IPS-18c (cell line): Measurements from ENCODE around the gene MSI2.

Source experiments
- H3K4me3 ChIP-seq: 2 replicates; pipeline ENCODE4 v1.7.0; 2013; ENCODE audit warnings: low read depth, mild to moderate bottlenecking, low read length, moderate library complexity; ENCODE audit not compliant: insufficient read depth
- H3K9me3 ChIP-seq: one replicate; pipeline ENCODE4 v1.6.1; 2013; ENCODE audit warnings: mild to moderate bottlenecking, low read length, moderate library complexity; ENCODE audit not compliant: control insufficient read depth, insufficient read depth

Gene MSI2

DNA sequence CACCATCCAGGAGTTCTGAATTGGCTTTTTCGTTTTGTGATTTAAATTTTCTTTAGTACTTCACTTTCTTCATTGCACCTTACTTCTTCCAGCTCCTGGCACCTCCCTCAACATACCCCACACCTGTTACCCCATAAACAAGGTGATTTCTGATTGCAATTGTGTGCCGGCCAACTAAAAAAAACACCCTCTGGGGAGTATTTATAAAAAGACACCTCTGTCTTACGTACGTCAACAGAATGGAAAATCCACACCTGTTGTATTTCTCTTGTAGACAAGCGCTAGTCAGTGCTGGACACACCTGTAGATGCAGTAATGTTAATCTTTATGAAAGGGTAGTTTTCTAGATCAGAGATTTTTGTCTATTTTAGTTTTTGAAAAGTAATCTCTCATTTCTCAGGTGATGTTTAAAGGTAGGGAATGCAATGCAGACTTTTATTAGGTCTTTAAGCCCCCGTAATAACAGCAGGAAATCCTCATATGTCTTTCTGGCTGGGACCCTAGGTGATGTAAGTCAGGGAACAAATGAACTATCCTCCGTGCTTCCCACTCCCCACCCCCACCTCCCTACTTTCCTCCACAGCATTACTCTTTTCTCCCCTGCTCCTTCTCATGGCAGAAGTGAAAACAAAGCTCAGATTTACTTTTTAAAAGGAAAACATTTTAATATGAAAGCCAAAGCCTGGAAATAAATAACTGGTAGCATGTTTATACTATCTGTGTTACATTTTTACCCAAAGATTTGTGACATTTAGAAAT lies 4.2 kb downstream of the MSI2 start:
- Histone ChIP-seq H3K9me3 (no peaks in the 10 kb centered on the region), H3K4me3 (peak overlapping the region; percentile 36; the same call in 1 of the 2 replicates)

DNA sequence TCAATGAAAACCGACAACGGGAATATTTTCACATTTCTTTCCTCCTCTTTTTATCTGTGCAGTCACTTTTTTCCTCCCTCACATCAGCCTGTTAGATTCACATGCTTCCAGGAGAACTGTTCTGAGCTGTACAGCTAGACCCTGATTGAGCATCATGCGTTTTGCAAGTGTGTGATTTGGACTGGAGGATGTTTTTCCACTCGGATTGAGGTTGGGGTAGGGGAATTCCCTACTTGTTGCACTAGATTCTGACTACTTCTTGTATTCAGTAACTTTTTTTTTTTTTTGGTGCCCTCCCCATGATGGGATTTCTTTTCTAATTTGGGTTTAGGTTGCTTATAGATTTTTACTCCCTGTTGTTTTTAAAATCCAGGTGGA lies 4.8 kb downstream of the MSI2 start:
- Histone ChIP-seq H3K4me3 (no peak overlapping the region), H3K9me3 (no peaks in the 10 kb centered on the region)

GRCh38 chr17:57262557-57262956 lies 6.2 kb downstream of the MSI2 start:
- H3K9me3 ChIP-seq, result no peaks in the 10 kb centered on the region
- no peak overlapping the region for H3K4me3 ChIP-seq

- H3K4me3 ChIP-seq, result no peak overlapping the region
- no peaks in the 10 kb centered on the region for H3K9me3 ChIP-seq
Observed at GRCh38 chr17:57264250-57264649, 7.9 kb downstream of the MSI2 start.

DNA sequence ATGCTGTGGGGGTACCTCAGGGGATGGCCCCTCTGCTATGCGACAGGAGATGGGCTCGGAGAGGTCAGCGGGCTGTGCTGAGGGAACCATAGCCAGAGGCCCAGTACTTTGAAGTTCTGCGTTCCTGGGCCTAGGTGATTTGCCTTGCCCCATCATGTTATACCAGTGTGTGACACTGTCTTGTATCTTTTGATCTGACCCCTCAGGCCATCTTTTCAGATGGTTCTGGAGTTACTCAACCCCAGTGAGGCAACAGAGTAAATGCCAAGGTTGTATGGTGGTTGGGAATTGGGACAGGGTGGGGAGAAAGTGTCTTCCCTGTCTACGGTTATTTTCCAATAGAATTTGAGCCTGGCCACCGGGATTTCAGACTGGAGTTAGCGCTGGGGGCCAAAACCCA lies 8.5 kb downstream of the MSI2 start:
- Histone ChIP-seq H3K4me3 (no peak overlapping the region), H3K9me3 (no peaks in the 10 kb centered on the region)

GRCh38 chr17:57266902-57267311 lies 10.6 kb downstream of the MSI2 start:
- Histone ChIP-seq H3K4me3 (no peak overlapping the region), H3K9me3 (no peaks in the 10 kb centered on the region)

DNA sequence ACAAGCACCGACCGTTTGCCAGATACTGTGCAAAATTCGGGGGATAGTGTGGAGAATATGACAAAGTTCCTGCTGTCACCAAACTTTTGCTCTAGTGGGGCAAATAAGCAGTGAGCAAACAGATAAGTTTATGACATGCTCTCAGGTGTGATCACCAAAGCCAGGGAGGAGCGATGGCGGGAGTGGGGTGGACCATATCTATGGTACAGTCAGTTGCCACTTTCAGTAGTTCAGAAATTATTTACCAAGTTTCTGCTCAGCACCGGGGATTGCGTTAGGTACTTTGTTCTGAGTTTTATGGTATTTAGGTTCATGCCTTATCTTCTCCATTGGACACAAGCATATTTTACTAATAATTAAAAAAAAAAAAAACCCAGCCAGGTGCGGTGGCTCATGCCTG lies 11.9 kb downstream of the MSI2 start:
- Histone ChIP-seq H3K9me3 (no peaks in the 10 kb centered on the region), H3K4me3 (no peak overlapping the region)

DNA sequence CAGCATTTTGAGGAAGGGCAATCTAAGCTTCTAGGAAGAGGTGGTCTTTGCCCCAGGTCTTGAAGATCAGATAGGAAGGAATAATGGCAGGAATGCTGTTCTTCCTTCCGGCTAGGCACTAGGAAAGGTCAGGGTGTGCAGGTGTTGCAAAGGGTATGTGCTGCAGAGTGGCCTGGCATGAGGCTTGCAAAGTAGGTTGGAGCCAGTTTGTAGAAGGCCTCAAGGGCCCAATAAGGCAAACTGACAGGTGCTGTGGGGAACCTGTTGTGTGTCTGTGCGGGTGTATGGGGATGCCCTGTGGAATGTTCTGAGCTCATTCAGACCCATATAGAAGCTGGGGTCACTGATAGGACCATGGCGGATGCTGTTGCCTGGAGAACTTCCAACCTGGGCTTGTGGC lies 12.7 kb downstream of the MSI2 start:
- Histone ChIP-seq H3K9me3 (no peaks in the 10 kb centered on the region), H3K4me3 (no peak overlapping the region)

DNA sequence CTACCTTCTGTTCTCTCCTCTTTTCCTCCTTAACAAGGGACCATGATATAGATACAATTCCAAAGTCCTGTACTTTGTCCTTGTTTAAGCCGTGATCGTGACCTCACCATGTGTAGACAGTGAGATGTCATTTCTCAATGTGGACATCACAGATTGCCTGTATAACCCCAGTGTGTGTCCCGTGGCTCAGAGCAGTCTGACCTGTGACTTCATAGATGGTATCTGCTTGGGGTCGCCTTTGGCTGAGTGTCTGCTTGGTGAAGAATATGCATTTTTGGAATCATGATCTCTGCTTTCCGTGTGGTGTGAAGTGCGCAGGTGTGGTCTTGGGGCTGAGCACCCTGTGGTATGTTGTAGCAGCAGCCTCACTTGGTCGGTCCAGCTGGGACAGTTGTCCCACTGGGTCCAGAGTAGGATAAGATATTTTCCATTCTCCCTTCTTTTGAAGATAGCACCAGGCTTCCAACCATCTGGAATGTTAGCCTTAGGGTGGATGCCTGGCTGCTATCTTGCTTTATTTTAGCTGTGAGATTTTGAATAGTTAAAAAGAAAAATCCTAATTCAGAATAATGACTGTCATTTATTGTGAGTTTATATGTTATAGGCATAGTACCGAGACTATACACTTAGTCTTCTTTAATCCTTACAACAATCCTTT lies 13.4 kb downstream of the MSI2 start:
- no peaks in the 10 kb centered on the region for H3K9me3 ChIP-seq
- no peak overlapping the region for H3K4me3 ChIP-seq

- no peaks in the 10 kb centered on the region for H3K9me3 ChIP-seq
- no peak overlapping the region for H3K4me3 ChIP-seq
Observed at GRCh38 chr17:57270801-57271245, 14.5 kb downstream of the MSI2 start.

DNA sequence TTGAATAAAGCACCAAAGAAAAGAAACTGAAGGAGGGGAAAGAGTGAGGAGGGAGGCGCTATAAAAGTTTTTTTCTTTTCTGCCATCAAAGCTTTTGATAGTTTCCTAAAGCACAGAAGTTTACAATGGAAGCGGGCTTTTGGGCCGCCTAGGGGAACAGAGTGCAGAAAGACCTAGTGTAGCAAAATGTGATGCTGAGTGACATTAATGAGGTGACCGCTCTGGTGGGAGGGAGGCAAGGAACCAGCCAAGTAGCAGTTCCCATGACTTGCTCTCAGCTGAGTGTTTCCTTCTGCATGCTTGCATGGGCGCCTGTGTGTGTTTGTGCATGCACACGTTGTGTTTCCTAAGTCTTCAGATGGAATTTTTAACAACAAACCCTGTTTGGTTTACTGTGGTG lies 15.5 kb downstream of the MSI2 start:
- no peaks in the 10 kb centered on the region for H3K9me3 ChIP-seq
- no peak overlapping the region for H3K4me3 ChIP-seq

- Histone ChIP-seq H3K4me3 (no peak overlapping the region), H3K9me3 (no peaks in the 10 kb centered on the region)
Observed at GRCh38 chr17:57273490-57273889, 17.2 kb downstream of the MSI2 start.

DNA sequence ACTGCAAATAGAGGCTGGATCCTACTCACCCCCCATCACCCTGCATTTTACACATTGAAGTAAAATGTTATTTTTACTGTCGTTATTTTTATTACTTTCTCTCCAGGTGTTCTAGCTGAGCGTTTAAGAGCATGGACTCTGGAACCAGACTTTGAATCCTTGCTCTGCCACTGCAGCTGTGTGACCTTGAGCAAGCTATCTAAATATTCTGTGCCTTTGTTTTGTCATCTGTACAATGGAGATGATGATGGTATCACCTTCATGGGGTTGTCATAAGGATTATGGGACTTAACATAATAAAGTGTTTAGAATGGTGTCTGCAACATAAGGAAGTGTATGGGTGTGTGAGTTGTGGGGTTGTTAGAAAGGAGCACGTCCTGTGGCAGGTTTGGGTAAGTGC lies 17.8 kb downstream of the MSI2 start:
- Histone ChIP-seq H3K9me3 (no peaks in the 10 kb centered on the region), H3K4me3 (no peak overlapping the region)

DNA sequence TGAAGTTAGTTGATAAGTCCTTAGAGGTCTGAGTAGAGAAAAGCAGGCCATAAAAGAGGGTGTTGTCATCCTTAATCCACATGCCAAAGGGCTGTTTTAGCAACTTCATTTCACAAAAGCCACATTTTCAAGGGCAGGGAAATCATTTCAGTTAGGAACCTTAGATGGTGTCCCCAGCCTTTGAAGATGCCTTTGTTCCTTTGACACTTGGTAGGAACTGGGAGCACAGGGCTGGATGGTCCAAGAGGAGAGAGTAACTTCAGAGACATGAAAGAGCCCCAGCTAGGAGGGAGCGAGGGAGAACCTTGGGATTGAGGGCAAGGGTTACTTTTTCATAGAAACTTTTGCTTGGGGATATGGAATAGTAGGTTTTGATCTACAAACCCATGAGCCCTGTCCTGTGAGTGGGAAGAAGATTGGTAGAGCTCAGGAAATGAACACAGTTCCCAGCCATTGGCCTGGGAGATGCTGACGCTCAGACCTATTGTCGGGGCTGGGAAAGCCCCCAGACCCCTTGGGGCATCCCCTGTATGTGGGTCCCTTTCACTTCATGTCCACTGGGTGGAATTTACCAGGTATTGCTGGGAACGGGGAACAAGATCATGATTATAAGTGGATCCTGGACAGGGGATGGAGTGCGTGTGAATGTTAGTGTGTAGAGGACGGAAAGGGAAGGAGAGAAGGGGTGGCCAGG lies 18.9 kb downstream of the MSI2 start:
- no peak overlapping the region for H3K4me3 ChIP-seq
- no peaks in the 10 kb centered on the region for H3K9me3 ChIP-seq

- Histone ChIP-seq H3K9me3 (no peaks in the 10 kb centered on the region), H3K4me3 (no peak overlapping the region)
Observed at GRCh38 chr17:57276621-57277020, 20.3 kb downstream of the MSI2 start.

DNA sequence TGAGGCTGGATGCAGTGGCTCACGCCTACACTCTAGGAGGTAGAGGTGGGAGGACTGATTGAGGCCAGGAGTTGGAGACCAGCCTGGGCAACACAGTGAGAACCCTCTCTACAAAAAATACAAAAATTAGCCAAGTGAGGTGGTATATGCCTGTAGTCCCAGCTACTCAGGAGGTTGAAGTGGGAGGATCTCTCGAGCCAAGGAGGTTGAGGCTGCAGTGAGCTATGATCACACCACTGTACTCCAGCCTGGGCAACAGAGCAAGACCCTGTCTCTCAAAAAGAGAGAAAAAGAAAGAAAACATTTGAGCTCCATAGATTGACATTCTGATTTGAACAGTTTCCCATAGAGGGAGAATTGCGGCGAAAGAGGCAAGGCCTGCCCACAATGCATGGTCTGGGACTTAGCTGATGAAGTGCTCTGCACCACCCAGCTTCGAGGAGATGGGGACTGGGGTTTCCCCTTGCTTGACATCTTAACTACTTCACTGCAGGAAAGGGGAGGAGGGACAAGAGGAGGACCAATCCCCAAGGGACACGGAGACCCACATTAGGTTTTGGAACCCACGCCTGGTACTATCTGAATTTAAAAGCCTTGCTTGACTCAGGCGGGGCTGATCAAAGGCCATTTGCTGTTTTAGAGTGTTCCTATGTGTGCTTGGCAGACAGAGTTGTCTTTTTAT lies 21.7 kb downstream of the MSI2 start:
- Histone ChIP-seq H3K4me3 (no peak overlapping the region), H3K9me3 (no peaks in the 10 kb centered on the region)

GRCh38 chr17:57278740-57279387 lies 22.5 kb downstream of the MSI2 start:
- Histone ChIP-seq H3K4me3 (no peak overlapping the region), H3K9me3 (no peaks in the 10 kb centered on the region)
